Fibroblast of skin of left biceps (primary cell): ENCODE measurements around the gene NSMF.

Experiments
- DNase-seq, 2 experiments: peaks; one replicate each; pipeline ENCODE4 v3.0.0-alpha.2; 2013; ENCODE audit warnings: low read depth in 2 of 2

The NSMF gene

GRCh38 chr9:137491735-137492432, 32.8 kb upstream of the NSMF start:
- DNase-seq: no peak

- DNase-seq: no peak
Measured at GRCh38 chr9:137490532-137491186, 31.5 kb upstream of the NSMF start.

GRCh38 chr9:137488906-137489305, 29.8 kb upstream of the NSMF start:
- no peak for DNase-seq

- DNase-seq: no peak
Measured at GRCh38 chr9:137488327-137488653, 29.2 kb upstream of the NSMF start.

- DNase-seq: no peak
Measured at GRCh38 chr9:137487454-137488326, 28.6 kb upstream of the NSMF start.

GRCh38 chr9:137486545-137487453, 27.7 kb upstream of the NSMF start:
- DNase-seq: no peak

GRCh38 chr9:137486141-137486490, 27.0 kb upstream of the NSMF start:
- no peak for DNase-seq

GRCh38 chr9:137485343-137486140, 26.4 kb upstream of the NSMF start:
- no peak for DNase-seq

- no peak for DNase-seq
Measured at GRCh38 chr9:137484551-137485315, 25.6 kb upstream of the NSMF start.

GRCh38 chr9:137482094-137482781, 23.1 kb upstream of the NSMF start:
- no peak for DNase-seq

GRCh38 chr9:137480686-137481683, 21.9 kb upstream of the NSMF start:
- DNase-seq: no peak

GRCh38 chr9:137479892-137480685, 21.0 kb upstream of the NSMF start:
- no peak for DNase-seq

GRCh38 chr9:137478962-137479861, 20.1 kb upstream of the NSMF start:
- DNase-seq: no peak

- no peak for DNase-seq
Measured at GRCh38 chr9:137478613-137478961, 19.5 kb upstream of the NSMF start.

GRCh38 chr9:137477778-137478612, 18.9 kb upstream of the NSMF start:
- DNase-seq: no peak

GRCh38 chr9:137476856-137477255, 17.7 kb upstream of the NSMF start:
- no peak for DNase-seq
